Neural cell (in vitro differentiated cells): Measurements from ENCODE around the gene SCAF4. TPM values are rescaled to one million over a fixed set of nuclear protein-coding genes. Genes with fewer than 3 reads are reported as not detected.

ENCODE experiments used
- H2AFZ ChIP-seq: fragments of 200-600, 300-800 bp; sonication (generic), shearing (Covaris generic); 2 replicates; pipeline ENCODE4 v1.6.0; 2014; ENCODE audit warnings: low read depth, mild to moderate bottlenecking, antibody characterized with exemption, low read length, moderate library complexity
- H3F3A ChIP-seq: fragments of 200-600 bp; shearing (Covaris generic); 2 replicates; pipeline ENCODE4 v1.6.1; 2016; ENCODE audit warnings: mild to moderate bottlenecking, moderate library complexity, mixed read lengths, antibody characterized with exemption, low read length; ENCODE audit not compliant: insufficient read depth, poor library complexity, severe bottlenecking
- H3K27ac ChIP-seq: fragments of 200-600, 300-800 bp; sonication (generic), shearing (Covaris generic); 2 replicates; pipeline ENCODE4 v1.5.1; 2014; ENCODE audit warnings: mild to moderate bottlenecking, low read length, moderate library complexity
- H3K27me3 ChIP-seq: fragments of 300-800, 200-600 bp; sonication (generic), shearing (Covaris generic); 2 replicates; pipeline ENCODE4 v1.6.0; 2014; ENCODE audit warnings: mild to moderate bottlenecking, low read depth, low read length, moderate library complexity; ENCODE audit not compliant: insufficient read depth
- H3K36me3 ChIP-seq: fragments of 300-800, 200-600 bp; sonication (generic), shearing (Covaris generic); 2 replicates; pipeline ENCODE4 v1.5.1; 2014; ENCODE audit warnings: mild to moderate bottlenecking, antibody characterized with exemption, low read length, moderate library complexity; ENCODE audit not compliant: insufficient read depth
- H3K4me2 ChIP-seq: fragments of 300-800, 200-600 bp; sonication (generic), shearing (Covaris generic); 2 replicates; pipeline ENCODE4 v1.6.0; 2014; ENCODE audit warnings: mild to moderate bottlenecking, low read length
- H3K4me3 ChIP-seq: fragments of 300-800, 200-600 bp; sonication (generic), shearing (Covaris generic); 2 replicates; pipeline ENCODE4 v1.5.1; 2014; ENCODE audit warnings: mild to moderate bottlenecking, low read length, moderate library complexity
- H3K79me2 ChIP-seq: fragments of 200-600 bp; shearing (Covaris generic); replicated peaks from 2 replicates; pipeline ENCODE4 v1.6.0; 2014; ENCODE audit warnings: mild to moderate bottlenecking, low read length, moderate library complexity; ENCODE audit not compliant: insufficient read depth
- H3K9ac ChIP-seq: fragments of 300-800, 200-600 bp; sonication (generic), shearing (Covaris generic); 2 replicates; pipeline ENCODE4 v1.6.1; 2016; ENCODE audit warnings: mild to moderate bottlenecking, low read length, mixed read lengths
- H3K9me2 ChIP-seq: fragments of 200-600 bp; shearing (Covaris generic); 2 replicates; pipeline ENCODE4 v1.6.1; 2016; ENCODE audit warnings: mild to moderate bottlenecking, low read length, mixed read lengths; ENCODE audit not compliant: insufficient read depth
- H3K9me3 ChIP-seq: fragments of 200-600, 300-800 bp; sonication (generic), shearing (Covaris generic); 2 replicates; pipeline ENCODE4 v1.6.1; 2016; ENCODE audit warnings: mild to moderate bottlenecking, mixed run types, low read length, moderate library complexity, mixed read lengths
- H4K20me1 ChIP-seq: fragments of 200-600 bp; shearing (Covaris generic); 2 replicates; pipeline ENCODE4 v1.6.1; 2016; ENCODE audit warnings: mild to moderate bottlenecking, mixed run types; ENCODE audit not compliant: insufficient read depth
- CTCF ChIP-seq: fragments of 450-650 bp; IDR thresholded peaks from 2 replicates; pipeline ENCODE4 v1.5.1; 2014; ENCODE audit warnings: antibody characterized with exemption, mild to moderate bottlenecking, moderate library complexity; ENCODE audit not compliant: poor library complexity, severe bottlenecking
- EP300 ChIP-seq: fragments of 450-650 bp; conservative IDR thresholded peaks from 2 replicates; pipeline ENCODE4 v1.6.1; 2014; ENCODE audit warnings: antibody characterized with exemption, mild to moderate bottlenecking, moderate library complexity; ENCODE audit not compliant: poor library complexity, severe bottlenecking
- EZH2 ChIP-seq: fragments of 200-600, 300-800 bp; shearing (Covaris generic), sonication (generic); IDR thresholded peaks from 2 replicates; pipeline ENCODE4 v1.6.1; 2014; ENCODE audit warnings: antibody characterized with exemption, low read length, borderline replicate concordance, mild to moderate bottlenecking; ENCODE audit not compliant: insufficient read depth, poor library complexity, severe bottlenecking
- MXI1 ChIP-seq: fragments of 450-650 bp; conservative IDR thresholded peaks from 2 replicates; pipeline ENCODE4 v1.6.1; 2014; ENCODE audit warnings: antibody characterized with exemption, mild to moderate bottlenecking; ENCODE audit not compliant: poor library complexity, severe bottlenecking
- POLR2AphosphoS5 ChIP-seq: IDR thresholded peaks from 2 replicates; pipeline ENCODE4 v1.6.1; 2012
- RAD21 ChIP-seq: fragments of 450-650 bp; conservative IDR thresholded peaks from 2 replicates; pipeline ENCODE4 v1.6.1; 2014; ENCODE audit warnings: antibody characterized with exemption, mild to moderate bottlenecking, moderate library complexity
- SMC3 ChIP-seq: fragments of 450-650 bp; conservative IDR thresholded peaks from 2 replicates; pipeline ENCODE4 v1.6.1; 2014; ENCODE audit warnings: antibody characterized with exemption, mild to moderate bottlenecking, moderate library complexity; ENCODE audit not compliant: poor library complexity
- TAF1 ChIP-seq: IDR thresholded peaks from 2 replicates; pipeline ENCODE4 v1.6.1; 2012; ENCODE audit warnings: low read depth
- polyA plus RNA-seq: library from polyadenylated mRNA; depleted of rRNA; stranded (reverse); fragments of >200 nt; gene quantifications from 2 replicates; pipeline ENCODE4 v1.2.3, GENCODE V29; 2014
- TF ChIP-seq, protein P1 (sequence below): IDR thresholded peaks from 2 replicates; pipeline ENCODE4 v1.6.1; 2012; ENCODE audit warnings: borderline replicate concordance

Gene SCAF4
- polyA plus RNA-seq, 1 donor from 2014 or later: 5.4 TPM

- H3K36me3 ChIP-seq: no peaks in the 10 kb centered on the region
- no peak overlapping the region for H3K4me3 ChIP-seq
- H3K27me3 ChIP-seq: no peaks in the 10 kb centered on the region
- no peaks in the 10 kb centered on the region for H3F3A ChIP-seq
- no peak for TF ChIP-seq RAD21
- no peak for TF ChIP-seq MXI1
- no peak for TF ChIP-seq TAF1
- H3K9me3 ChIP-seq: no peaks in the 10 kb centered on the region
- no peaks in the 10 kb centered on the region for H3K79me2 ChIP-seq
- no peak overlapping the region for H2AFZ ChIP-seq
- H3K9me2 ChIP-seq: no peaks in the 10 kb centered on the region
- H3K27ac ChIP-seq: no peak overlapping the region
- no peak overlapping the region for H3K4me2 ChIP-seq
- no peak overlapping the region for H3K9ac ChIP-seq
- H4K20me1 ChIP-seq: no peaks in the 10 kb centered on the region
Measured at GRCh38 chr21:31671931-31672330, 60.0 kb downstream of the SCAF4 start.

- Histone ChIP-seq H2AFZ (no peak overlapping the region), H3K79me2 (no peaks in the 10 kb centered on the region), H3K36me3 (no peaks in the 10 kb centered on the region), H3K4me3 (no peak overlapping the region), H3K9ac (no peak overlapping the region), H3F3A (no peaks in the 10 kb centered on the region), H3K9me2 (no peaks in the 10 kb centered on the region), H3K27me3 (no peaks in the 10 kb centered on the region), H4K20me1 (no peaks in the 10 kb centered on the region), H3K27ac (no peak overlapping the region), H3K4me2 (no peak overlapping the region), H3K9me3 (no peaks in the 10 kb centered on the region)
- TF ChIP-seq, protein P1, sequence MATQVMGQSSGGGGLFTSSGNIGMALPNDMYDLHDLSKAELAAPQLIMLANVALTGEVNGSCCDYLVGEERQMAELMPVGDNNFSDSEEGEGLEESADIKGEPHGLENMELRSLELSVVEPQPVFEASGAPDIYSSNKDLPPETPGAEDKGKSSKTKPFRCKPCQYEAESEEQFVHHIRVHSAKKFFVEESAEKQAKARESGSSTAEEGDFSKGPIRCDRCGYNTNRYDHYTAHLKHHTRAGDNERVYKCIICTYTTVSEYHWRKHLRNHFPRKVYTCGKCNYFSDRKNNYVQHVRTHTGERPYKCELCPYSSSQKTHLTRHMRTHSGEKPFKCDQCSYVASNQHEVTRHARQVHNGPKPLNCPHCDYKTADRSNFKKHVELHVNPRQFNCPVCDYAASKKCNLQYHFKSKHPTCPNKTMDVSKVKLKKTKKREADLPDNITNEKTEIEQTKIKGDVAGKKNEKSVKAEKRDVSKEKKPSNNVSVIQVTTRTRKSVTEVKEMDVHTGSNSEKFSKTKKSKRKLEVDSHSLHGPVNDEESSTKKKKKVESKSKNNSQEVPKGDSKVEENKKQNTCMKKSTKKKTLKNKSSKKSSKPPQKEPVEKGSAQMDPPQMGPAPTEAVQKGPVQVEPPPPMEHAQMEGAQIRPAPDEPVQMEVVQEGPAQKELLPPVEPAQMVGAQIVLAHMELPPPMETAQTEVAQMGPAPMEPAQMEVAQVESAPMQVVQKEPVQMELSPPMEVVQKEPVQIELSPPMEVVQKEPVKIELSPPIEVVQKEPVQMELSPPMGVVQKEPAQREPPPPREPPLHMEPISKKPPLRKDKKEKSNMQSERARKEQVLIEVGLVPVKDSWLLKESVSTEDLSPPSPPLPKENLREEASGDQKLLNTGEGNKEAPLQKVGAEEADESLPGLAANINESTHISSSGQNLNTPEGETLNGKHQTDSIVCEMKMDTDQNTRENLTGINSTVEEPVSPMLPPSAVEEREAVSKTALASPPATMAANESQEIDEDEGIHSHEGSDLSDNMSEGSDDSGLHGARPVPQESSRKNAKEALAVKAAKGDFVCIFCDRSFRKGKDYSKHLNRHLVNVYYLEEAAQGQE: no peak
- TF ChIP-seq POLR2AphosphoS5 (no peak), EZH2 (no peak), MXI1 (no peak), RAD21 (no peak), EP300 (no peak), SMC3 (no peak), CTCF (no peak), TAF1 (no peak)
Measured at GRCh38 chr21:31671146-31671716, 60.7 kb downstream of the SCAF4 start.

DNA sequence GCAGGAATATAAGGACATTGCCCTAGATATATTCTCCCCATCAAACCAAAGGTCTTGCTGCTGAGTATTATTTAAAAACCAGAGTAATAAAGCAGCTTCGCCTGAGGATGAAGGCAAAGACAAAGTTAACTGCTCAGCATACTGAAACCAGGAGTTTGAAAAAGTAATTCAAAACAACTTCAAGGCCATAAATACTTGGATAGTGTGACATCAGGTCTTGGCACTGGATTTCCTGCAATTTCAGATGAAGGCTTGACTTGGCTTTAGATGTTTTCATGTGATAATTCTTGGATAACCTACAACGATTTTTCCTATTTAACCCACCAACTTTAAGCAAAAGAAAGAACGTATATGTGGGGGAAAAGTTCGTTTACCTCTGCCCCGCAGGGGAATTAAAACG is 61.8 kb downstream of the SCAF4 start:
- H3K27ac ChIP-seq: no peak overlapping the region
- no peaks in the 10 kb centered on the region for H3K9me3 ChIP-seq
- no peaks in the 10 kb centered on the region for H3K27me3 ChIP-seq
- peaks cover 6% of the 10 kb centered on the region for H3K36me3 ChIP-seq
- no peak overlapping the region for H3K9ac ChIP-seq
- no peaks in the 10 kb centered on the region for H3F3A ChIP-seq
- H3K9me2 ChIP-seq: no peaks in the 10 kb centered on the region
- TF ChIP-seq RAD21 (no peak), SMC3 (no peak), POLR2AphosphoS5 (no peak), EZH2 (no peak), TAF1 (no peak), MXI1 (no peak)
- TF ChIP-seq, protein P1: no peak
- no peaks in the 10 kb centered on the region for H4K20me1 ChIP-seq
- H3K4me3 ChIP-seq: no peak overlapping the region
- no peak overlapping the region for H3K4me2 ChIP-seq
- no peak overlapping the region for H2AFZ ChIP-seq
- no peaks in the 10 kb centered on the region for H3K79me2 ChIP-seq
